ENCODE results near the gene MYOCD. TPM values are rescaled to one million over a fixed set of nuclear protein-coding genes. Genes with fewer than 3 reads are reported as not detected.
A peak's percentile ranks its signal among the peaks of the same experiment; 100 is the strongest.
"Not testable (repeated sequence)": the region's sequence is repeated elsewhere in the genome, so short reads cannot be mapped to it uniquely, and the experiment has no call there.

MYOCD gene
- total RNA-seq, 1 donor from 2014 or later = 11.9 TPM

DNA sequence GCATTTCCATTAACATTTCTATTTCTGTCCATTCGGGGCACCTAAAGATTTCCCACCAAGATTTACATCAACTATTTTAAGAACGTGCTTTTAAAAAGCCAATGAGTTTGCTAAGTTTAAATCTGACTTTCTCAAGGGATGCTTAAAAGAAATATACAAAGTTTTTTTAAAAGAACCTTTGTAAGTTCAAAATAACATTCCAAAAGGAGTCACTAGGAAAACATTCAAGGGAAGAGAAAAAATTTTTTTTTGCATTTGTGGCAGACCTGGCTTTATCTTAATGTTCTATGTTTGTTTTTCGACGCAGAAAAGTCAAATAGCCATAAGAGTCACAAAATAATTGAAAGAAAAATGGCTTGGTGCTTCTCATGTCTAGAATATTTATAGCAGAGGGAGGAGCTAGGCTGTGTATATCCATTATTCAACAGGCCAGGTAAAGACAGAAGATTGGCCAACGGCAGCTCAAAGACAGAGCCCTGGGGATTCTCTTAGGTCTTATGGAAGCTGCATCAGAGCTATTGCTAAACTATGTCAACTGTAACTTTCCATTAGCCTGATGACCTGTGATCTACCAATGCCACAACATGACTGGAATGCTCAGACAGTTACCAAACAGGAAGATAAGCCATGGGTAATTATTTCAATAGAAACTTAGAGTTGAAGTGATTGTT is 37.8 kb upstream of the MYOCD start:
- TF ChIP-seq, protein P1, sequence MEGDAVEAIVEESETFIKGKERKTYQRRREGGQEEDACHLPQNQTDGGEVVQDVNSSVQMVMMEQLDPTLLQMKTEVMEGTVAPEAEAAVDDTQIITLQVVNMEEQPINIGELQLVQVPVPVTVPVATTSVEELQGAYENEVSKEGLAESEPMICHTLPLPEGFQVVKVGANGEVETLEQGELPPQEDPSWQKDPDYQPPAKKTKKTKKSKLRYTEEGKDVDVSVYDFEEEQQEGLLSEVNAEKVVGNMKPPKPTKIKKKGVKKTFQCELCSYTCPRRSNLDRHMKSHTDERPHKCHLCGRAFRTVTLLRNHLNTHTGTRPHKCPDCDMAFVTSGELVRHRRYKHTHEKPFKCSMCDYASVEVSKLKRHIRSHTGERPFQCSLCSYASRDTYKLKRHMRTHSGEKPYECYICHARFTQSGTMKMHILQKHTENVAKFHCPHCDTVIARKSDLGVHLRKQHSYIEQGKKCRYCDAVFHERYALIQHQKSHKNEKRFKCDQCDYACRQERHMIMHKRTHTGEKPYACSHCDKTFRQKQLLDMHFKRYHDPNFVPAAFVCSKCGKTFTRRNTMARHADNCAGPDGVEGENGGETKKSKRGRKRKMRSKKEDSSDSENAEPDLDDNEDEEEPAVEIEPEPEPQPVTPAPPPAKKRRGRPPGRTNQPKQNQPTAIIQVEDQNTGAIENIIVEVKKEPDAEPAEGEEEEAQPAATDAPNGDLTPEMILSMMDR (IDR thresholded peaks at IDR 0.05) = no peak
- Mint-ChIP-seq H3K4me3 (ENCODE audit: unreplicated experiment) (peak overlapping the region; percentile 40), H3K9me3 (ENCODE audit: low read depth) (no peaks in the 10 kb centered on the region), H3K27ac (ENCODE audit: unreplicated experiment) (peak overlapping the region; percentile 92), H3K36me3 (ENCODE audit: low read depth) (no peaks in the 10 kb centered on the region), H3K4me1 (ENCODE audit: low read depth) (peaks cover 48% of the 10 kb centered on the region), H3K27me3 (ENCODE audit: low read depth) (no peaks in the 10 kb centered on the region)
- DNase-seq (ENCODE audit: low spot score) = no peak

DNA sequence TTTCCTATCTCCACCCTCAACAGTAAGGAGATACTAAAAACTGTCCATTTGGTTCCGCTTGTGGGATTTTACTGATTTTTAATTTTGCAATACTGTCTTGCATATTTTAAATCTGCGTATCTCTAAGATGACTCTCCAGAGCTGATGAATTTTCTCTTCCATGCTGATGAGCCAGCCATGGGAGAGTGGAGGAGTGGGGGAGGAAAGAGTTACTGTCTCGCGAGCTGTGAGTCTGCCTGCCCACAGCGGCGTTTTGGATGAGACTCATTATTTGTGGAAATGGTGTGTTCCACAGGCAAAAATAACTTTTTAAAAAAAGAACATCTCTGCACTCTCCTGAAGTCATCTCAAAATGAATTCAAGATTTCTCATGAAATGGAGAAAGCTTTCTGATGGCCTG is 34.6 kb upstream of the MYOCD start:
- Mint-ChIP-seq H3K4me1 (ENCODE audit: low read depth) (peaks cover 41% of the 10 kb centered on the region), H3K9me3 (ENCODE audit: low read depth) (no peaks in the 10 kb centered on the region), H3K4me3 (ENCODE audit: unreplicated experiment) (no peak overlapping the region), H3K27me3 (ENCODE audit: low read depth) (no peaks in the 10 kb centered on the region), H3K27ac (ENCODE audit: unreplicated experiment) (no peak overlapping the region), H3K36me3 (ENCODE audit: low read depth) (no peaks in the 10 kb centered on the region)
- TF ChIP-seq, protein P1 (IDR thresholded peaks at IDR 0.05) = no peak
- no peak for DNase-seq (ENCODE audit: low spot score)

DNA sequence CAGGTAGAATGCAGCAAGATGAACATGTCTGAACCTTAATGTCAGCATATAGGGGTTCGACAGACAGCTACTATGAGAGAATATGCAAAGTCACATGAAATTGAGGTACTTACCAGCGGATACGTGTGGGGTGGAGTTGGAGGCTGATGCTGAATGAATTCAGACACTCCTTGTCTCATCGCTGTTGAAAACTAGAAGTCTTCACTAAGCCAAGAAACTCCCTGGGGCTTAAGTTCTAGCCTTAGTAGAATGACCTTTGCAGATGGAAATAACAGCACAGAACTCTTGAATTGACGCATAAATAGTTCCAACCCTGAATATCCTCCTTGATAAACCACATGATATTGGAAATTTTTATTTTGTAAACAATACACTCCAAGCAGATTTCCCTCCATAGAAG is 32.9 kb upstream of the MYOCD start:
- no peak overlapping the region for H3K27ac Mint-ChIP-seq (ENCODE audit: unreplicated experiment)
- no peak for DNase-seq (ENCODE audit: low spot score)
- H3K27me3 Mint-ChIP-seq (ENCODE audit: low read depth) = no peaks in the 10 kb centered on the region
- TF ChIP-seq, protein P1 (IDR thresholded peaks at IDR 0.05) = no peak
- peaks cover 43% of the 10 kb centered on the region for H3K4me1 Mint-ChIP-seq (ENCODE audit: low read depth)
- no peaks in the 10 kb centered on the region for H3K36me3 Mint-ChIP-seq (ENCODE audit: low read depth)
- no peaks in the 10 kb centered on the region for H3K9me3 Mint-ChIP-seq (ENCODE audit: low read depth)
- H3K4me3 Mint-ChIP-seq (ENCODE audit: unreplicated experiment) = no peak overlapping the region

DNA sequence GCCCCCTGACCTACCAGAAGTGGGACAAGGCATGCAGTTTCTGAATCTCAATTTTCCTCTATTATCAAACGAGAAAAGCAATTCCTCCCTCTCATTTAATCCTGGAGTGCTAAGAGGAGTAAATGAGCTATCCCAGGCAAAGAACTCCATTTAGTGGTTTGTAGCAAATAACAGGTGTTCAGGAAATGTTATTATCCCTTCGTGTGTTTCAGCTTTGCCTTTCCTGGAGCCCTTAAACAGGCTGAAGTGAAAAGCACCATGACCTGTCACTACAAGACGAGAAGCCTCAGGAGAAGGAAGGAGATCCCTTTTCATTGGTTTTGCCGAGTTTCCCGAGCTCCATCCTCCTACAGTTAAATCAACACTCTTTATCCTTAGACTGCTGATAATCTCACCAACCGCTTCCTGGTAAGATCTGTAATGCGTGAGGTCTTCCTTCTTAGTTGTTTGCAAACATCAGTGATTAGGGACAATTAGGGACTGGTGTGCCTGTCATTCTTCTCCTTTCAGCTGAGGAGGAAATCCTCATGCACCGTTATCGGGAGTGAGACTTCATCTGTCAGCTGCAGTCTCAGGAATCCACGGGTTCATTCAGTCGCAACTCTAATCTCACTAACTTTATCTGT is 30.8 kb upstream of the MYOCD start:
- H3K36me3 Mint-ChIP-seq (ENCODE audit: low read depth) = no peaks in the 10 kb centered on the region
- H3K27ac Mint-ChIP-seq (ENCODE audit: unreplicated experiment) = no peak overlapping the region
- H3K9me3 Mint-ChIP-seq (ENCODE audit: low read depth) = no peaks in the 10 kb centered on the region
- TF ChIP-seq, protein P1 (IDR thresholded peaks at IDR 0.05) = no peak
- no peak for DNase-seq (ENCODE audit: low spot score)
- no peak overlapping the region for H3K4me3 Mint-ChIP-seq (ENCODE audit: unreplicated experiment)
- H3K27me3 Mint-ChIP-seq (ENCODE audit: low read depth) = no peaks in the 10 kb centered on the region
- H3K4me1 Mint-ChIP-seq (ENCODE audit: low read depth) = peaks cover 45% of the 10 kb centered on the region

DNA sequence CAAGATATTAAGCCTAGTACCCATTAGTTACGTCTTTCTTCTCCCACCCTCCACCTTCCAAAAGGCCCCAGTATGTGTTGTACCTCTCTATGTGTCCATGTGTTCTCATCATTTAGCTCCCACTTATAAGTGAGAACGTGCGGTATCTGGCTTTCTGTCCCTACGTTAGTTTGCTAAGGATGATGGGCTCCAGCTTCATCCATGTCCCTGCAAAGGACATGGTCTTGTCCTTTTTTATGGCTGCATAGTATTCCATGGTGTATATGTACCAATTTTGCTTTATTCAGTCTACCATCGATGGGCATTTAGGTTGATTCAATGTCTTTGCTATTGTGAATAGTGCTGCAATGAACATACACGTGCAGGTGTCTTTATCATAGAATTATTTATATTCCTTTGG is 29.7 kb upstream of the MYOCD start:
- H3K4me3 Mint-ChIP-seq (ENCODE audit: unreplicated experiment); H3K27ac Mint-ChIP-seq (ENCODE audit: unreplicated experiment); H3K36me3 Mint-ChIP-seq (ENCODE audit: low read depth); DNase-seq (ENCODE audit: low spot score); H3K9me3 Mint-ChIP-seq (ENCODE audit: low read depth); H3K27me3 Mint-ChIP-seq (ENCODE audit: low read depth): not testable (repeated sequence)
- H3K4me1 Mint-ChIP-seq (ENCODE audit: low read depth) = peaks cover 38% of the 10 kb centered on the region

DNA sequence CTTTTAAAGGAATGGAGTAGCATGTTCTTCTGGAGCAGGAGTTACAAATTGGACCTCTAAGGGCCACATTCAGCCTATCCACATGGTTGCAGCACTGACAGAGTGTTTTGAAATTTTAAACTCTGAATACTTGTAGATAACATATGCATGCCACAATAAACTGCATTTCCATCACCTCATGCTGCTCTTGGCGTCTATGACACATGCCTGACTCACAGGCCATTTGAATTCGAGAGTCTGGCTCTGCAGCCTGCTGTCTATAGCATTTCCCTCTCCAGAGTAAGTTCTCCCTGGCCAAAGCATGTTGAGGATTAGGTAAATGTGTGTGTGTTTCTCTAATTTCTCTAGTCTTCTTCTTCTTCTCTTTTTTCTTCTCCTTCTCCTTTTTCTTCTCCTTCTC is 28.7 kb upstream of the MYOCD start:
- no peak for DNase-seq (ENCODE audit: low spot score)
- no peaks in the 10 kb centered on the region for H3K36me3 Mint-ChIP-seq (ENCODE audit: low read depth)

More for the DNA sequence above, 28.7 kb upstream of the MYOCD start:
- Mint-ChIP-seq H3K27me3 (ENCODE audit: low read depth) (no peaks in the 10 kb centered on the region), H3K27ac (ENCODE audit: unreplicated experiment) (peak overlapping the region; percentile 93), H3K4me3 (ENCODE audit: unreplicated experiment) (no peak overlapping the region), H3K4me1 (ENCODE audit: low read depth) (peaks cover 31% of the 10 kb centered on the region), H3K9me3 (ENCODE audit: low read depth) (peaks cover 2% of the 10 kb centered on the region)
- TF ChIP-seq, protein P1 (IDR thresholded peaks at IDR 0.05) = no peak

All from chondrocyte (in vitro differentiated cells).